ENCODE data around the gene PPP1R36.
A peak's percentile ranks its signal among the peaks of the same experiment; 100 is the strongest.
"Not testable (repeated sequence)": the region's sequence is repeated elsewhere in the genome, so short reads cannot be mapped to it uniquely, and the experiment has no call there.

The PPP1R36 gene

GRCh38 chr14:64614805-64615391 lies 65.1 kb downstream of the PPP1R36 start:
- no peak for DNase-seq

- DNase-seq, result not testable (repeated sequence)
Observed at GRCh38 chr14:64617872-64618408, 68.2 kb downstream of the PPP1R36 start.

DNA sequence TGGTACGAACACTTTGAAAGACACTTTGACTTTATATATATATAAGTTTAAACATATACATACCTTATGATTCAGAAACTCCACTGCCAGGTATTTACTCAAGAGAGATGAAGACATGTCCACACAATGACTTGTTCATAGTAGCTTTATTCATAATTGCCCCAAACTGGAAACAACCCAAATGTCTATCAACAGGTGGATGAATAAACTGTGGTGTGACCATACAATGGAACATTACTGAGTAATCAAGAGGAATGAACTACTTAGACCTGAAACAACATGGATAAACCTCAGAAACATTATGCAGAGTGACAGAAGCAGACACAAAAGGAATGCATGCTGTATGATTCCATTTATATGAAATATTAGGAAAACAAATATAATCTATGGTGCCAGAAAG lies 71.1 kb downstream of the PPP1R36 start:
- no peak for DNase-seq

DNA sequence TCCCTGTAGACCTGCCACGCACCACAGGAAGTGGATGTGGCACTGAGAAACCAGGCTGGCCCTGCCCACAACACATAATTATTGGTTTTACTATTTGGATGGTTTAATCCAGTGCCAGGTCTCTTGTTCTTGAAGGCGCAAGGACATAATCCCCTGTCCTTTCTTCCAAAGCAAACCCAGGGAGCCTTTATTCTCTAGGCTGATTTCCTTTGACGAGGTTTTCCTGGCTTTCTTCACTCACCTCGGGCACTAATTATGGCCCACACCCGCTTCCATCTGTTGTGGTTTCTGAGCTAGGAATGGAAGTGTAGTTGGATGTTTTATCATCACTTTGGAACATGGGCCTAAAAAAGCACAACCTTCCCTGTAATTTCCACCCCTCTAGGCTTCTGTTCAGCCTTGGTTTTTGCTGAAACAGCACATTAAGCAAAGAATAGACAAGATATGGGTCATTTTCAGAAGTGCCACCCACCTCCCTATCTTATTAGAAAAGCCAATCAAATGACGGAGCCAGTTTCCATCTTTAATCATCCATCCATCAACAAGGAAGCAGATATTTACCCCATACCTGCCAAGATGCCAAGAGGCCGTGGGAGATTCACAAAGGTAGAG lies 73.9 kb downstream of the PPP1R36 start:
- no peak for DNase-seq

- no peak for DNase-seq
Observed at GRCh38 chr14:64625386-64626232, 75.8 kb downstream of the PPP1R36 start.

DNA sequence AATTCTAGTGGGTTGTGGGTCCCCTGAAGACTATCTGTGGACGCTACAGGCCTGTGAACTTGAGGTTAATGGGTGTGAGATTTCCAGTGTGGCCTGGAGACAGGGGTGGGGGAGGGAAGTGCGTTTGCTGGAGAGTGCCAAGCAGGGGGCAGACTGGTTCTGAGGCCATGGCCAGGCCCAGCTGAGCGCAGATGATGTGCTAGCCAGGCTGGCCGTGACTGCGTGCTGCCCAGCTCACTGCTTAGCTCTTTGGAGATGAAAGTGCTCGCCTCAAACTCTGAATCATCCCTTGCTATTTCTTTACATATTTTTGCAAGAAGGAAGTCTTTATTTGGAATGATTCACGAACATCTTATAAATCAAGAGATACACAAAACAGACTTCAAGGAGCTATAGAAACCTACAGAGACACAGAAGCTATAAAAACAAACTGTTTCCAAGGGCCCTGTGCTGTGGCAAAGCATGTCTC lies 79.2 kb downstream of the PPP1R36 start:
- no peak for DNase-seq

DNA sequence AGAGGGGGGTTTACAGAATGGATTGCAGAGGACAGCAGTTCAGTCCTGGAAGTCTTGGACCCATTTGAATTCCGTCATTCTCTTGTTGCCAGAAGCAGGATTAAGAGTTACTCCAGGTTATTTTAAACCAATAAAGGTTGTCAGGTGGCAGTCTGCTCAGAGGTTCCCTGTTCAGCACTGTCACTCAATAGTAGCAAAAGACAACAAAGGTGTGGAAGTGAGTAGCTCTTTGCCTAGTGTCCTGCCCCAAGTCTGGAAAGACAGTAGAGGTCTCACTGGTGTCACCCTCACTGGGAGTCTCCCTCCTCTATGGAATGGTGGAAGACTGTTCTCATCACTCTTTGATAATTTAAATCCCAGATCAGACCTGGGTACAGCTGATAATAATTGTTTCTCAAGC lies 81.0 kb downstream of the PPP1R36 start:
- no peak for DNase-seq

- DNase-seq, result not testable (repeated sequence)
Observed at GRCh38 chr14:64631222-64631621, 81.5 kb downstream of the PPP1R36 start.

DNA sequence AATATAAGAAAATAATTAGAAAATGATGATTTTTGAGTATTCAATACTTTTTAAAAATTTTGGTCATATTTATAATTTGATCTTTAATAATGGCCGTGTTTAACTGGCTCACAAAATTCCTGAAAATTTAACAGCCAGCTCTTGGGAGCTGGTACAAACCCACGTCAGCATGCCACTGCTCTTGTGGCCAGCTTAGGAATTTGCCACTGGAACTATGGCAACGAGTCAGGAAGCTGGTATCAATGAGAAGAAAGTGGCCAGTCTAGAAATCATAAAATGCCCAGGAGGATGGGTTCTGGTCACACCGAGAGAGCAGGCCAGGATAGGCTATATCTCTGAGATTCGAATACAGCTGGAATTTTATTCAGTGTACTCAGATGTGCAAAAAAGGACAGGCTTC lies 82.3 kb downstream of the PPP1R36 start:
- no peak for DNase-seq

GRCh38 chr14:64634558-64634957 lies 84.8 kb downstream of the PPP1R36 start:
- DNase-seq, result no peak

- DNase-seq, result peak in 1 of 2 experiments; percentile 40
Observed at GRCh38 chr14:64636208-64636979, 86.6 kb downstream of the PPP1R36 start.

GRCh38 chr14:64636980-64637429 lies 87.2 kb downstream of the PPP1R36 start:
- DNase-seq, result no peak

- DNase-seq, result no peak
Observed at GRCh38 chr14:64637735-64638473, 88.1 kb downstream of the PPP1R36 start.

DNA sequence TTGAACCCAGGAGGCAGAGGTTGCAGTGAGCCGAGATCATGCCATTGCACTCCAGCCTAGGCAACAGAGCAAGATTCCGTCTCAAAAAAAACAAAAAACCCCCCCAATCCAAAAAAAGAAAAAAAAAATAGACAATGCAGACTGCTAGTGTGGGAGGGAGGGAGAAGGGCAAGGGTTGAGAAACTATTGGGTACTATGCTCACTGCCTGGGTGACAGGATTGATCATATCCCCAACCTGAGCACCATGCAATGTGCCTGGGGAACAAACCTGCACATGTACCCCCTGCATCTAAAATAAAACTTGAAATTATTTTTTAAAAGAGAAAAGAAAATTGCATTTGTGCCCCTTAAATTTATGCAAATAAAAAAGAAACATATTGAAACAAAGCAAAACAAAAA lies 88.9 kb downstream of the PPP1R36 start:
- no peak for DNase-seq

Measured in NCI-H1930 (cell line).